ENCODE results near the gene TMEM119.
"Not testable (repeated sequence)": the region's sequence is repeated elsewhere in the genome, so short reads cannot be mapped to it uniquely, and the experiment has no call there.

TMEM119 gene

DNA sequence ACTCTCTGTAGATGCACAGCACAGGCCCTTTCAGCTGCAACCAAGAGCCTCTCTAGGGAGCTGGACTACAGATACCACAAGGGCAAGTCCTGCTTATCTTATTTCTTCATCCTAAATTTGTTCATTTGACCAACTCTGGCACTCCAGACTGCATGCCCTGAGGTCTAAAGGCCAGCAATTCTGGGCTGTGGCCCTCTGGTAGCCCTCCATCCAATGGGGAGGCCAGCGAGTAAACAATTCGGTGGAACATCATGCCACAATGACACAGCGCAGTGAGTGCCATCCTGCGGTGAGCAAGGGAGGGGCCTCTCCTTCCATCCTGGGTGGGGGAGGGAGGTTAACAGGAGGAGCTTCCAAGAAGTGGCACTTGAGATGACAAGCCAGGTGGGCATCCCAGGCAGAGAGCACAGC lies 36.5 kb upstream of the TMEM119 start:
- no peak for DNase-seq

DNA sequence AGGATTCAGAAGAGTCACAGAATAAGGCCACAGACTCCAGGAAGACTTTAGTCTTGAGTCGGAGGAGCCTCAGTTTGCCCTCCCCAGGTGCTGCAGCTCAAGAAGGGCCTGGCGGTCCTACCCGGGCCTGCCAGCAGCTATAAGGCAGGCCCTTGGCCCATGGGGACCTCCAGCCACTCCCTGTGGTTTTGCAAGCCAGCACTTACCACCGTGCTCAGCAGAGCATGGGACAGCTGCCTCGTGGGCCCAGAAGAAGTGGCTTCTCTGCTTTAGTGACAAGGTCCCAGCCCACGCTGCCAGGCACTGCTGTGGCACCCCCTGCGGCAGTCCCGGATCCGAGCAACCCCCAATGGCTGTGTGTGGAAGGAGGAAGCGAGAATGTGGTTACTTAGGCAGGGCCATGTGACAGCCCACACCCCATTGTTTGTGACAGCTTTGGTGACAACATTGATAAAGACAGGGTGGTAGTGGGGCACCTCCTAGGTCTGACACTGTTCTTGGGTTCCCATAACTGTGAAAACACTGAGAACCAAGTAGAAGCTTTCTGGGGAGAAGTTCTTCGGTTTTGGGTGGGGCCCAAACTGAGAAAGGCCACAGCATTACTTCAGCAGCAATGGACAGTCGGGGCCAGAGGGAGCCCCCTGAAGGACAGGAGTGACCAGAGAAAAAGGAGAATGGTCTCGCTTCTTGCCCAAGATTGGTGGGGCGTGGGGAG lies 35.8 kb upstream of the TMEM119 start, which contains the start of gene SELPLG:
TSS of gene SELPLG (minus strand) at position 361 of the 715 bp plus-strand sequence. CDS start 9,587 bp downstream, outside the sequence.
- no peak for DNase-seq

DNA sequence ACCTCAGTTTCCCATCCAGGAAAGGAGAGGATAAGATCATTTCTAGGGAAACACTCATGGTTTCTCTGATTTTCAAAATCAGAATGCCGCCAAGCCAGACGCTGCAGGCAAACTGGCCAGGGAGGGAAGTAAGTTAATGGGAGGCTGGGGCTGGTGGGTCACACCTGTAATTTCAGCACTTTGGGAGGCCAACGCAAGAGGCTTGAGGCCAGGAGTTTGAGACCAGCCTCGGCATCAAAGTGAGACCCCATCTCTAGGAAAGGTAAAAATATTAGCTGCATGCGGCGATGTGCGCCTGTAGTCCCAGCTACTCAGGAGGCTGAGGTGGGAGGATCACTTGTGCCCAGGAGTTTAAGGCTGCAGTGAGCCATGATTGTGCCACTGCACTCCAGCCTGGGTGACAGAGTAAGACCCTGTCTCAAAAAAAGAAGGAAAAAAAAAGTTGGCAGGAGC lies 35.2 kb upstream of the TMEM119 start:
- DNase-seq, result no peak

DNA sequence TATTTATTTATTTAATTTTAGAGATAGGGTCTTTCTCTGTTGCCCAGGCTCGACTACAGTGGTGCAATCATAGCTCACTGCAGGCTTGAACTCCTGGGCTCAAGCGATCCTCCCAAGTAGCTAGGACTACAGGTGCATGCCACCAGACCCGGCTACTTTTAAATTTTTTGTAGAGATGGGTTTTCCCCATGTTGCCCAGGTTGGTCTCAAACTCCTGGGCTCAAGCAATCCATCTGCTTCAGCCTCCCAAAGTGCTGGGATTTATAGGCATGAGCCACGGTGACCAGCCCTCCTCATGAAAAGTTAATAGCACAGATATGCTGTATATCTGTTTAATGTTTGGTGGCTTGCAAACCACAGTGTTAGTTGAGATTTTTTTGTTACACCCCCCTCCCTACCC lies 33.4 kb upstream of the TMEM119 start:
- DNase-seq, result not testable (repeated sequence)

DNA sequence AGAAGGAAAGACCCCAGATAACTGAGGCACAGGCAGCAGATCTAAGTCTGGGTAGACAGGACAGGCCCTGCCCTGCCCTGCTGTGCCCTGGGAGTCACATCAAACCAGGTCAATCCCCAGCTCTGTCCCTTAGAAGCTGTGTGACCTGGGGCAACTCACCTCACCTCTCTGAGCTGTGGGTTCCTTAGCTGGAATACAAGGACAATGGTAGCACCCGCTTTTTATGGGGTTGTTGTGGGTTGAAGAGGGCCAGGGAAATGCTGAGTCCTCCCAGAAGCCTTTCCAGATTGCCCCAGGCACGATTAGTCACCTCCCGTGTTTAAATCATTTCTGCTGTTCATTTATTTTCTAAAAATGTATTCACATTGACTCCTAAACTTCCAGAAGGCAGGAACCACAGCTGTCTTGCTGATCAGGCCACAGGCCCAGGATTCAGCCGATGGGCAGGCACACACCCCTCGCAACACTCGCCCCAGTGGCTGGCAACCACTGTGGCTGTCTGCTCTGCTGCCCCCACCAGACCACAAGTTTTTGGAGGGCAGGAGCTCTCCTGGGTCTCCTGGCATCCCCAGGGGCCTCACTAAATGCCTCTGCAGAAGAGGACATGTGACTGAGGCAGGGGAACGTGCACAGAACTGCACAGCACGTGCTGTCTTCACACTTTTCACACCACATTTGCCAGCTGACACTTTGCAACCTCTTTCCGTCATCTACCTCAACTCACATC lies 32.8 kb upstream of the TMEM119 start:
- no peak for DNase-seq

DNA sequence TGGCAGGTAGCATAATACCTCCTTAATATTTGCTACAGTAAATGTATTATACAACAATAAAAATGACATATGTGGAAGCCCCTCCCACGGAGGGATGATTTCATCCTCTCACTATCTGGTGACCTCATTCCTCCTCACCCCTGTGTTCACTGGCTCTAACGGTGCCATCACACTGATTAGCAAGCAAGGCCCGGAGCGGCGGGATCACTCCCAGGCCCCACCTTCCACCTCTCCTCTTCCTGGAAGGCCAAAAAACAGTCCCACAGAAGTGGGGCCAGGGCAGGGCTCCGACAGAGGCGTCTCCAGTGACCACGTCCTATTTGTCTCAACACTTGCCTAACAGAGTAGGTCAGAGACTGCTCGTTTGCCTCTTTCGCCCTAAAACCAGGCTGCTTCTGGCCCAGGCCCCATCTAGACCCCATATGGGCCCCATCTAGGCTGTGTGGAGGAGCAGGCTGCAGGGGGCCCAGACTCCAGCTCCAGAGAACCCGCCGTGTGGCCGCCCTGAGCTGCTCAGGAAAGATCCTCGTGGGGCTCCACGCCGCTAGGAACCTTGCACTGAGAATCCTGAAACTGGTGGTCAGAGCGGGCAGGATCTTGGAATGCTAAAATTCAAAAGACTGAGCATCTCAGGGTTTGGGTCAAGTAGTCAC lies 32.1 kb upstream of the TMEM119 start:
- no peak for DNase-seq

DNA sequence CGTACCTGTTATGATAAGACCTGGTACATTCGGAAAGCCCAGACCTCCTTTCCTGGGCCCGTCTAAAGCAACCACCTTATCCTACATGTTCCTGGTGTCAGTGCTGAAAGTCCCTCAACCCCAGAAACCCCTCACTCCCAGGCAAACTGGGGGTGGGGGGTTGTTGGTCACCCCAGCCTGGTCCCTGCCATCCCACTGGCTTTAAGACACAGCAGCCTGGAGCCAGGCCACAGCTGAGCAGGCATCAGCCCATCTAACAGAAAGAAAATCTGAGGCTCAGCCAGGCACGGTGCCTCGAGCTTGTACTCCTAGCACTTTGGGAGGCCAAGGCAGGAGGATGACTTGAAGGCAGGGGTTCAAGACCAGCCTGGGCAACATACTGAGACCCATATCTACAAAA lies 31.3 kb upstream of the TMEM119 start:
- no peak for DNase-seq

DNA sequence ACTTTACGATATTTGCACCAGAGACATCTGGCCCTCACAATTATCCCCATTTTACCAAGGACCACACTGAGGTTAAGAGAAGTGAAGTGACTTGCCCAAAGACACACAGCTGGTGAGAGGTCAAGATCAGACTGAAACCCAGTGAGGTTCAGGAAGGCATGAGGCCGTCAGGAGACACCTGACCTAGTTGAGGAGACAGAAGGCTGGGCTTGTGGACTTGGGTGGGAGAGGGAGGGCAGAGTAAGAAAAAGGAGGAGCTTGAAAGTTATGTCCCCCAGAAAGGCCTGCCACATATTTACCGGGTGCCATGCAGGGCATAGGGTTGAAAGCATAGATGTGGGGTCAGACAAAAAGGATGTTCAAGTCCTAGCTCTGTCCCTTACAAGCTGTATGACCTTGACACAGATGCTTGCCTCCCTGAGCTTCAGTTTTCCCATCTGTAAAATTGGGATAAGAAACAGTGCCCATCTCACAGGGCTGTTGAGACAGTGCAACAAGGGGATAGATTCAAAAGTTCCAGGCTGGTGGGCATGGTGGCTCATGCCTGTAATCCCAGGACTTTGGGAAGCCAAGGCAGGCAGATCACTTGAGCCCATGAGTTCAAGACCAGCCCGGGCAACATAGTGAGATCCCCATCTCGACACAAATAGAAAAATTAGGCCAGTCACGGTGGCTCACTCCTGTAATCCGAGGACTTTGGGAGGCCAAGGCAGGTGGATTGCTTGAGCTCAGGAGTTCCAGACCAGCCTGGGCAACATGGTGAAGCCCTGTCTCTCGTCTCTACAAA lies 29.4 kb upstream of the TMEM119 start:
- DNase-seq, result no peak

DNA sequence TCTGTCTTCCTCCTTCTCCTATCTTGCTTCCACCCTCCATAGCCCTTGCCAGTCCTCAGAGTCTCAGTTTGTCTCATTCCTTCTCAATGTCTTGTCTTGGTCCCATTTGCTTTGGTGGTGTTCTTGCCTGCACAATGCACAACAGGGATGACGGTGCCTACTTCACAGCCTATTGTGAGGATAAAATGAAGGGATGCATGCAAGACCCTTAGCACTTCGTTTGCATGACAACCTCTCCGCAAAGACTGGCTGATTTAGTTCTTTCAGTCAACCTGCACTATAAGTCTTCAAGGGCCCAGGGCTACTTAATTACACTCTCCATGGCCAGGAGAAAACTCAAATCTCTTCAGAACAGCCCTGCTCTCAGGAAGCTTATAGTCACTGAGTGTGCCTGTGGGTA lies 27.3 kb upstream of the TMEM119 start:
- DNase-seq, result no peak

DNA sequence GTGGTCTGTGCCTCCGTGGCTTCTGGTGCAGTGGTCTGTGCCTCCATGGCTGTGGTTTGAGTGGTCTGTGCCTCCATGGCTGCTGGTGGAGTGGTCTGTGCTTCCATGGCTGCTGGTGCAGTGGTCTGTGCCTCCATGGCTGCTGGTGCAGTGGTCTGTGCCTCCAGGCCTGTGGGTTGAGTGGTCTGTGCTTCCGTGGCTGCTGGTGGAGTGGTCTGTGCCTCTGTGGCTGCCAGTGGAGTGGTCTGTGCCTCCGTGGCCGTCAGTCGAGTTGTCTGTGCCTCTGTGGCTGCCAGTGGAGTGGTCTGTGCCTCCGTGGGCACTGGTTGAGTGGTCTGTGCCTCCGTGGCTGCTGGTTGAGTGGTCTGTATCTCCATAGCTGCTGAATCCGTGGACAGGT lies 25.7 kb upstream of the TMEM119 start:
- no peak for DNase-seq

DNA sequence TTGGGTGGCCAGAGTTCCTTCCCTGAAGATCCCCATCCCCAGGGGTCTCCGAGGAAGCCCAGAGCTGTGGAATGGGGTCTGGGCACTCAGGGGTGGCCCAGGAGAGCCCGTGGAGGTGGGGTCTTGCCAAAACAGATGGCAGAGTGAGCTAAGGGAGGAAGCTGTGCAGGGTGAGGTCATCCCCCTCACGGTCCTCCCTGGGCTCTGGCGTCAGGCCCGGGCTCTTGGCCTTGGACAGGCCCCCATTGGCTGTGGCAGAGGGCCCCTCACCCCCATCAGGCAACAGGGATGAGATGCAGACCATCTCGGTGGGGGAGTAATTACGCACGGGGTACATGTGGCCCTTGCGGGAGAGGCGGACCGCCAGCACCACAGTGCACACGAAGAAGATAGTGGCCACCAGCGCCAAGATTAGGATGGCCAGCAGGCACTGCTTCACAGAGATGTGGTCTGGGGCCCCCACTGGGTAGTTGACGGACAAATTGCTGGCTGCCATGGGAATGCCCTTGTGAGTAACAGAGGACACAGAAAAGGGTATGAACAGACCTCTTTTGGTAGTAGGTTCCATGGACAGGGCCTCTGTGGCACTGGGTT lies 25.1 kb upstream of the TMEM119 start:
- DNase-seq, result no peak

DNA sequence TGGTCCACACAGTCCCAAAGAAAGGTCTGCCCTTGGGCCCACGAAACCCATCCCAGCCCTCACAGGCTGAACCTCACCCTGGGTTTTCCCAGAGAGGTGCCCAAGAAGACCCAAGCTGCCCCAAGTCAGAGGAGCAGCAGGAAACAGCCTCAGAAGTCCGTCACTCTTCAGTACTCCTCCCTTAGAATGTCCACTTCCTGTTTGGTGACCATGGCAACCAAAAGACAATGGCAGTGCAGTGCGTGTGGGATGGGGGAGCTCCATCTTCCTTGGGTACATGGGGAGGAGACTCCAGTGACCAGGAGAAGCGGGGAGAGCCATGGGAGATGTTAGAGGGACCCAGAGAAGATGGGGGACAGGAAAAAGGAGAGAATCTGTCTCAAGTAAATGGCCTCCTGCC lies 24.5 kb upstream of the TMEM119 start:
- no peak for DNase-seq

DNA sequence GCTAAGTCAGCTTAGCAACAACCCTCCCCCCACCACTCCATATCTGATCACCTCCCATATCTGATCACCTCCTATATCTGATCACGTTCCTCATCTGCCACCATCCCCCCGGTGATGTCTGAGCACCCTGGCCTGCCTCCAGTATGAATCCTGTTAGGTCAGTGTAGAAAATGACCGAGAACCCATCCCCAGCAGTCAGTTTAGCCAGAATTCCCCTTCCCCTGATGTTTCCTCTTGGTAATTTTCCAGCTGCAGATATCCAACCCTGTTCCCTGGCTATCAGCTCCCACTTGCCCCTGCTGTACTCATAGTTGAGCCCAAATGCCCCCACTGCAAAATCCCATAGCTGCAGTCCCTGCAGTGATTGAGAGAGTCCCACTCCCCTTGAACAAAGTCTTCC lies 23.3 kb upstream of the TMEM119 start:
- no peak for DNase-seq

DNA sequence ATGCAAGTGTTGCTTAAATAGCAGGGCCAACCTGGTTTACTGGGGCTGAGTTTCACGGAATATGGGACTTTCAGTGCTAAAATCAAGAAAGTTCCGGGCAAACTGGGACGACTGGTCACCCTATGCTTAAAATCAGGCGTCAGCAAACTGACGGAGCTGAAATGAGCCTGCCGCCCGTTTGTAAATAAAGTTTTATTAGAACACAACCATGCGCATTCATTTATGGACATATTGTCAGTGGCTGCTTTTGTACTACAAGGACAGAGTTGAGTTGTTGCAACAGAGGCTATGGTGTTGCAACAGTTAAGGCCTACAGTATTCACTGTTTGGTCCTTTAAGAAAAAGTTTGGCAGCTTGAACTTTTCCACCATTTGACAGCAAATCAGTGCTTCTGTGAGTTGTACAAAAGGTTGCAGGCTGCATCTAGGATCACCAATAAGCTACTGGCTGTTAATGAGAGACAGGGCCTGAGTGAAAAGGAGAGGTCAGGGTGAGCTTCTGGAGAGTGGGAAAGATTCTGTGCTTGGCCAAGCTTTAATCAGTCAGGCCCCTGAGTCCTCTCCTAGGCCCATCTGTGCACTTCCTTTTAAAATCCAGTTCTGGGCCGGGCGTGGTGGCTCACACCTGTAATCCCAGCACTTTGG lies 22.5 kb upstream of the TMEM119 start:
- DNase-seq, result no peak

DNA sequence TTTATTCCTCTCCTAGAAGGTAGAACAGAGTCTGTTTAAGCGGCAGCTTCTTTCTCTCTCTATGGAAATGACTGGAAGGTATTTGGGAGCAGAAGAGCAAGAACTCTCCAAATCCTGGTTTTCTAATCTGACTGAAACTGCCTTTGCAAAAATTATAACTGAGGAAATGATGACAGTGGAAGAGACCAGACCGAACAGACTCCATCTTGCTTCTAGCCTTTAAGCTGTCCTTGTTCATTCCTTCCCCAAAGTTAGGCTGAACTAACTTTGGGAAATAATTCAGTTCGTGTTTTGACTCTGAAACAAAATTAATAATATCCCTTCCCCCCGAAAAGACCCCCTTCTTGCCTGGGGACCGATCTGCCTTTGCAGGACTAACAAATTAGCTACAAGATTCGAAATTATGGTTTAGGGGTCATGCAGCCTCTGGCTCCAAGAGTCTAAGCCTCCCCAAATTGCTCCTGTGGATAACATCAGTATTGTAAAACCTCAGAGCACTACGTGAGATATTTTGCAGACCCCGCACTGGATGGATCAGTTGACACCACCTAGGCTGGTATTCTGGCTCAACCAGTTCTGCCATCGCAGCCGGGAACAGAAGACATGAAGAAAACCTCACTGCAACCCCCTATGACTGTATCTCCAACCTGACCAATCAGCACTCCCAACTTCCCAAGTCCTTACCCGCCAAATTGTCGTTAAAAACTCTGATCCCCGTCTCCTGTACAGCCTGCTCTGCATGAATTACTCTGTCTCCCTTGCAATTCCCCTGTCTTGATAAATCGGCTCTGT lies 21.7 kb upstream of the TMEM119 start:
- no peak for DNase-seq

DNA sequence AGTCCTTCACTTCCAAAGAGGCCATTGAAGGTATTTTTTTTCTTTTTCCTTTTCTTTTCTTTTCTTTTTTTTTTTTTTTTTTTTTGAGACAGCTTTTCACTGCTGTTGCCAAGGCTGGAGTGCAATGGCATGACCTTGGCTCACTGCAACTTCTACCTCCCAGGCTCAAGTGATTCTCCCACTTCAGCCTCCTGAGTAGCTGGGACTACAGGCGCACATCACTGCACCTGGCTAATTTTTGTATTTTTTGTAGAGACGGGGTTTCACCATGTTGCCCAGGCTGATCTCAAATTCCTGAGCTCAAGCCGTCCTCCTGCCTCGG lies 21.0 kb upstream of the TMEM119 start:
- DNase-seq, result not testable (repeated sequence)

DNA sequence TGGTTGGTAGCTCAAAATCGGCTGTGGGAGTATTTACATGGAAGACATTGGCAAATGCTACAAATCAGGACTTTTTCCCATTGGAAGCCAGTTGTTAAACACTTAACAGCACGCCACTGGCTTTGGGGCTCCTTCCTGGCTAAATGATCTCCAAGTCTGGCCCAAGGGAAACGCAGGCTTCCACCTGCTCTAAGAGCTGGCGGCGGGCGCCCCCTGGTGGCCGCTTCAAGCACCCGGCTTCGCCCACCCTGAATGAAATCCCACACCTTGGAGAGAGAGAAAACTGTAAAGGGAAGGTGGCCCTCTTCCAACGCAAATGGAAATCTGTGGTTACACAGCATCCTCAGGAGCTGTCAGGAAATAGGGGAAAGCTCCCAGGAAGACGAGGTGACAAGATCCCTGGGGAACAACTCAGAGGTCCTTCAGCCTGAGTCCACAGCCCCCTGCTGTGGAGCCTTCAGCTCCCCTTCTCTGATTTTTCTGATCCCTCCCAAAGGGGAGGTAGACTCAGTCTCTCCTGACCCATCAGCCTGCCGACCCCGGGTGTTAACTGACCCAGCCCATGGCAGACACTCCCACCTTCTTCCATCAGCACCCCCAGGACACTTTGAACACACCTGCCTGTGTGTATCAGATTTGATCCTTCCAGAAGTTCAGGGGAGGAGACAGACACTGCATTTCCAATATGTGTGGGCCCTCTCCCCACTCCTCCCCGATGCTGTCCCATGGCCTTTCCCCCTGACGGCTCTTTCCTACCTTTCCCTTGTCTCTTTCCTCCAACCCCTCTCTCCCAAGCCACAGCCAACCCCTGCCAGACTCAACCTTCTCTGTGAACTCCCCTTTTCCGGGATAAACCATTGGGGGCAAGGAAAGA lies 20.4 kb upstream of the TMEM119 start:
- DNase-seq, result peak; percentile 79

DNA sequence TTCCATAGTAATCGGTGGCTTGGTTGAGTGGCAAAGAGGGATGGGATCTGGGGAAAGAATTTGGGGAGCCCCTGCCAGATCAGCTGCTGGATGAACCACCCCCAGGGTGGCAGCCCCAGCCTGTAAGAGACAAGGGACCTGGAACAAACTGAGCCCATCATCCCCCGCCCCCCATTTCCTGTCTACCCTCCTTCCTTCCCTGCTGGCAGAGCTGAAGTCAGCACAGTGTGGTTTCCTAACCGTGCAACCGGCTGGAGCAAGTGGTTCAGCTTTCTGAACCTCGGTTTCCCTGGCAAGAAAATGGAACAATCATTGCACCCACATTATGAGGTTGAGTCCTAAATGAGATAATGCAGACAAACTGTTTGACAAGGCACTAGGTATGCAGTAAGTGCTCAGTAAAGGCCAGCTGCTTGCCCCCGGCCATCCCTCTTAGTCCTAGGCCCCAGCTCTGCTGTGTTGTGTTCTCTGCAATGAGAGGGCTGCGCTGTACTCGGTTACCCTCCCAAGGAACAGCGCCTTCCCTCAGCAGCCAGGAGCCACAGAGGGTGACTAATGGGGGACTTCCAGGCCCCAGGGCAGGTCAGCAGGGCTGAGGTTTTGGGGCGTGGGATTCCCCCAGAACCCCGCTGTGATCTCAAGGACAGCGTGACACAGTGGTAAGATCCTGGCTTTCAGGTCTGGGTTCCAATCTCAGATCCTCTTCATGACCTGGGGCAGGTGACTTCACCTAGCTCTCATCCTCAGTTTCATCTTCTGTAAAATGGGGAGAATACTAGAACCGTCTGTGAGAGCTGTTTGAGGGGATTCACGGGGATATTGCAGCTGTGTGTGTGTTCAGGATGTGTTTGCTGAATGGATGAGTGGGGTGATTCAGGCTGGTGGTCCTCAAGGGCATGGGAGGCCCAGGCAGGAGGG lies 19.3 kb upstream of the TMEM119 start:
- DNase-seq, result no peak

DNA sequence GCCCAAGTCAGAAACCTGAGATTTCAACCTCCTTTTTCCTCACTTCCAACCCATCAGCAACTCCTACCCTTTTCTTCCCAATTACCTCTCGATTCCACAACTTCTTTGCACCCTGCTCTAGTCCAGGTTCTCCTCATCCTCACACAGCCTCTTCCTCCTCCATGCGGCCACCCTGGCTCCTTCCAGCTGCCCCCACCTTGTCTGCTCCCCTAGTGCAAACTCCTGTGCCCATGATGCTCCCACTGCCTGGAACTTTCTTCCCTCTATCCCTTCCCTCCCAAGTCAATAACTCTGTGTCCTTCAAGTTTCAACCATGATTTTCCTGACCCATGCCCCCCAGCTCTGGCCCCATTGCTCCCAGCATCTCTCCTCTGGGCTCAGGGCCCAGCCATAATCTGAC lies 18.5 kb upstream of the TMEM119 start:
- DNase-seq, result no peak

Data from NCI-H1105 (cell line).